ENCODE measurements around the gene DPP9. TPM values are rescaled to one million over a fixed set of nuclear protein-coding genes. Genes with fewer than 3 reads are reported as not detected.
A peak's percentile ranks its signal among the peaks of the same experiment; 100 is the strongest.

DPP9 gene
- total RNA-seq, 1 donor from 2014 or later, result 84.8 TPM

DNA sequence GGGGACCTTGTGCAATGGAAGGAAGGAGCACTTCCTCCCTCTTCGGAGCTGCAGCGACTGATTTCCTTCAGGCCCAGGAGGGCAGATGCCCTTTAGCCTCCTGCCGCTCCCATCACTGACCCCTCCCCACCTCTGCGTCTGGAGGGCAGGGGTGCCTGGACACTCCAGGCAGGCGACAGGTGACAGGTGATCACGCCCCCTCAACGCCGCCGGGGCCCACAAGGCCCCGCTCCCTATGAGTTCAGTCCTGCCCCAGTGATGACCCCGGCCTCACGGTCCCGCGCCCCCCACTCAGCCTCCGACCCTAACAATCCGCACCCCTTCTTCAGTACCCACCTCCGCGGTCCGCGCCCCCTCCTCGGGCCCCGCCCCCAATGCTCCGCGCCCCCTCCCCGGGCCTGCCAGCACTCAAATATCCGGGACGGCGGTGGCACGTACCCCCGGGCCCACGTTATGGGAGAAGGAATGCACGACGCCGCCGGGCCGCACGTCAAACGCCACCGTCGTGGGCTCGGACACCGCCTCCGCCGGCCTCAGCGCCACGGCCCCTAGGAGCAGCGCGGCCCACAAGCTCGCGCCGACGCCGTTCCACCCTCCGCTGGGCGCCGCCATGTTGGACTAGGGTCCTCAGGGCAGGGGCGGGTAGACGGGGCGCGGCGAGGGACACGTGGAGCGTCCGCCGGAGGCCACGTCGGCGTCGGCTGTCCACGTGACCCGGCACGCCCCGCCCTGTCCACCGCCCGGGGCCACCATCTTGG lies 53.7 kb downstream of the DPP9 start, which contains the start of gene MYDGF:
TSS of gene MYDGF (minus strand) at position 620 of the 758 bp plus-strand sequence. CDS start at position 612, 8 bp downstream.
- Mint-ChIP-seq H3K27me3 (ENCODE audit: low read depth) (no peaks in the 10 kb centered on the region), H3K4me3 (ENCODE audit: low read depth) (peak within 1 kb of the TSS; percentile 87), H3K9me3 (no peaks in the 10 kb centered on the region), H3K4me1 (ENCODE audit: low read depth) (peaks cover 11% of the 10 kb centered on the region), H3K36me3 (ENCODE audit: low read depth) (peaks cover 27% of the 10 kb centered on the region), H3K27ac (peak within 1 kb of the TSS; percentile 72)
- peak; percentile 89 for DNase-seq (ENCODE audit: low spot score)
- intact Hi-C loops (cut with micrococcal nuclease), result loop anchor here (1.0 kb wide), 2 partner anchors 53 to 121 kb away; partner anchors contain the start of genes DPP9 and FEM1A

DNA sequence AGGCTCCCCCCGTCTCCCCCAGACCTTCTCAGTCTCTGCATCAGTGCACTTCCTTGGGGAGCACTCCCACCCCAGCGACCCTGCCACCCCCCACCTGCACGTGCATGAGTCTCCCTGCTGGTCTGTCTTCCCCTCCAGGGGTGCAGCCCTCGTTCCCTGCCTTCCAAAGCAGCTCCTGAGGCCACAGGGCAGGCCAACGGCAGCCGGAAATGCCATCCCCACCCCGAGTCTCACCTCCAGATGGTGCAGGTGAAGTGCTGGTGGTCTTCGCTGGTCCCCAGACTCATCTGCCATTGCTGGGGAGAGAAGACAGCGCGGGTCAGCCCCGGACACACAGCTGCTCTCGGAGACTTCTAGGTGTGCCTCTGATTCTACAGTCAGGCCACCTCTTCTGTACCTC lies 59.0 kb downstream of the DPP9 start:
- intact Hi-C loops (cut with micrococcal nuclease), result no loop called here
- Mint-ChIP-seq H3K4me1 (ENCODE audit: low read depth) (peaks cover 15% of the 10 kb centered on the region), H3K9me3 (no peaks in the 10 kb centered on the region), H3K36me3 (ENCODE audit: low read depth) (peaks cover 59% of the 10 kb centered on the region), H3K27me3 (ENCODE audit: low read depth) (no peaks in the 10 kb centered on the region), H3K4me3 (ENCODE audit: low read depth) (no peak overlapping the region), H3K27ac (no peak overlapping the region)
- DNase-seq (ENCODE audit: low spot score), result no peak

GRCh38 chr19:4662812-4663211 lies 60.8 kb downstream of the DPP9 start:
- Mint-ChIP-seq H3K9me3 (no peaks in the 10 kb centered on the region), H3K27me3 (ENCODE audit: low read depth) (no peaks in the 10 kb centered on the region), H3K4me3 (ENCODE audit: low read depth) (no peak overlapping the region), H3K36me3 (ENCODE audit: low read depth) (peaks cover 57% of the 10 kb centered on the region), H3K4me1 (ENCODE audit: low read depth) (peaks cover 4% of the 10 kb centered on the region), H3K27ac (no peak overlapping the region)
- no peak for DNase-seq (ENCODE audit: low spot score)
- intact Hi-C loops (cut with micrococcal nuclease), result no loop called here

GRCh38 chr19:4662020-4662695 lies 61.5 kb downstream of the DPP9 start:
- DNase-seq (ENCODE audit: low spot score), result no peak
- Mint-ChIP-seq H3K4me3 (ENCODE audit: low read depth) (no peak overlapping the region), H3K36me3 (ENCODE audit: low read depth) (peaks cover 57% of the 10 kb centered on the region), H3K4me1 (ENCODE audit: low read depth) (peaks cover 4% of the 10 kb centered on the region), H3K9me3 (no peaks in the 10 kb centered on the region), H3K27me3 (ENCODE audit: low read depth) (no peaks in the 10 kb centered on the region), H3K27ac (no peak overlapping the region)
- intact Hi-C loops (cut with micrococcal nuclease), result no loop called here

GRCh38 chr19:4660993-4661392 lies 62.6 kb downstream of the DPP9 start:
- peaks cover 57% of the 10 kb centered on the region for H3K36me3 Mint-ChIP-seq (ENCODE audit: low read depth)
- H3K9me3 Mint-ChIP-seq, result no peaks in the 10 kb centered on the region
- H3K27ac Mint-ChIP-seq, result no peak overlapping the region
- H3K27me3 Mint-ChIP-seq (ENCODE audit: low read depth), result no peaks in the 10 kb centered on the region
- DNase-seq (ENCODE audit: low spot score), result no peak
- intact Hi-C loops (cut with micrococcal nuclease), result no loop called here
- H3K4me1 Mint-ChIP-seq (ENCODE audit: low read depth), result peaks cover 4% of the 10 kb centered on the region
- no peak overlapping the region for H3K4me3 Mint-ChIP-seq (ENCODE audit: low read depth)

- Mint-ChIP-seq H3K4me1 (ENCODE audit: low read depth) (peaks cover 4% of the 10 kb centered on the region), H3K36me3 (ENCODE audit: low read depth) (peaks cover 55% of the 10 kb centered on the region), H3K27me3 (ENCODE audit: low read depth) (no peaks in the 10 kb centered on the region), H3K4me3 (ENCODE audit: low read depth) (no peak overlapping the region), H3K9me3 (no peaks in the 10 kb centered on the region), H3K27ac (no peak overlapping the region)
- no peak for DNase-seq (ENCODE audit: low spot score)
- intact Hi-C loops (cut with micrococcal nuclease), result no loop called here
These were observed 63.4 kb downstream of the DPP9 start for GRCh38 chr19:4660181-4660791.

GRCh38 chr19:4657835-4658234 lies 65.8 kb downstream of the DPP9 start:
- no peak overlapping the region for H3K27ac Mint-ChIP-seq
- intact Hi-C loops (cut with micrococcal nuclease), result no loop called here
- peaks cover 61% of the 10 kb centered on the region for H3K36me3 Mint-ChIP-seq (ENCODE audit: low read depth)
- H3K9me3 Mint-ChIP-seq, result no peaks in the 10 kb centered on the region
- peaks cover 4% of the 10 kb centered on the region for H3K4me1 Mint-ChIP-seq (ENCODE audit: low read depth)
- no peaks in the 10 kb centered on the region for H3K27me3 Mint-ChIP-seq (ENCODE audit: low read depth)
- DNase-seq (ENCODE audit: low spot score), result no peak
- no peak overlapping the region for H3K4me3 Mint-ChIP-seq (ENCODE audit: low read depth)

DNA sequence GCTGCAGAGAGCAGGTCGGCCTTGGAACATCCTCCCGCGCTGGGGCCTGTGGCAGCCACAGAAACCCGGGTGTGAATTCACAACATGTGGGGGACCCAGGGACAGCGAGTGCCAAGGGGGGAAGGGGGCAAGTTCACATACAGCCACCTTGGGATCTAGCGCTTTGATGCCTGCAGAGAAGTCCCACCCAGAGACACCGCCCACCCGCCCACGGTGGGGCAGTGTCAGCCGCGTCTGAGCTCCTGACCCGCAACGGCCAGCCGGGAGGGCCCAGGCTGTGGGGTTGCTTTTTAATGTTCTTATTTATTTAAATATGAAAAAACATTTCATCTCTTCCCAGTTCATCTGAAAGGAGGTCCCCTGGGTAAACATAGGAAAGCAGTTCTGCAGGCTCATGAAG lies 66.4 kb downstream of the DPP9 start:
- DNase-seq (ENCODE audit: low spot score), result no peak
- Mint-ChIP-seq H3K27me3 (ENCODE audit: low read depth) (no peaks in the 10 kb centered on the region), H3K36me3 (ENCODE audit: low read depth) (peaks cover 55% of the 10 kb centered on the region), H3K4me1 (ENCODE audit: low read depth) (peaks cover 4% of the 10 kb centered on the region), H3K4me3 (ENCODE audit: low read depth) (no peak overlapping the region), H3K9me3 (no peaks in the 10 kb centered on the region), H3K27ac (no peak overlapping the region)
- intact Hi-C loops (cut with micrococcal nuclease), result no loop called here

DNA sequence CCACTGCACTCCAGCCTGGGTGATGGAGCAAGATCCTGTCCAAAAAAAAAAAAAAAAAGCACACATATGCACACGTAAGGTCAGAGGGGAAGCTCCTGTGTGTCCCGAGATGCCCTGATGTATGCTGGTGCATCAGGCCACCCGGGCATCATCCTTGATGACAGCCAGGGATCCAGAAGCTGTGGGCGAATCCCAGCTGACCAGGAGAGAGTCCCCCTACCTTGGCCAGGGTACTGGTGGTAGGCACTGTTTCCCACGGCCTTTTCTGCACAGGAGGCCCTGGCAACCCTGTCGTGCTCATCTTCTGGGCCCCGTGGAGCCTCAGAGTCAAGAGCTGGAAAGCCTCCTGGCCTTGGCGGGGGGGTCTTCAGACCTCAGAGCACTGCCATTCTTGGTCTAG lies 67.5 kb downstream of the DPP9 start:
- intact Hi-C loops (cut with micrococcal nuclease), result no loop called here
- Mint-ChIP-seq H3K9me3 (no peaks in the 10 kb centered on the region), H3K4me3 (ENCODE audit: low read depth) (no peak overlapping the region), H3K27me3 (ENCODE audit: low read depth) (no peaks in the 10 kb centered on the region), H3K27ac (no peak overlapping the region), H3K4me1 (ENCODE audit: low read depth) (peaks cover under 1% of the 10 kb centered on the region), H3K36me3 (ENCODE audit: low read depth) (peaks cover 47% of the 10 kb centered on the region)
- DNase-seq (ENCODE audit: low spot score), result no peak

DNA sequence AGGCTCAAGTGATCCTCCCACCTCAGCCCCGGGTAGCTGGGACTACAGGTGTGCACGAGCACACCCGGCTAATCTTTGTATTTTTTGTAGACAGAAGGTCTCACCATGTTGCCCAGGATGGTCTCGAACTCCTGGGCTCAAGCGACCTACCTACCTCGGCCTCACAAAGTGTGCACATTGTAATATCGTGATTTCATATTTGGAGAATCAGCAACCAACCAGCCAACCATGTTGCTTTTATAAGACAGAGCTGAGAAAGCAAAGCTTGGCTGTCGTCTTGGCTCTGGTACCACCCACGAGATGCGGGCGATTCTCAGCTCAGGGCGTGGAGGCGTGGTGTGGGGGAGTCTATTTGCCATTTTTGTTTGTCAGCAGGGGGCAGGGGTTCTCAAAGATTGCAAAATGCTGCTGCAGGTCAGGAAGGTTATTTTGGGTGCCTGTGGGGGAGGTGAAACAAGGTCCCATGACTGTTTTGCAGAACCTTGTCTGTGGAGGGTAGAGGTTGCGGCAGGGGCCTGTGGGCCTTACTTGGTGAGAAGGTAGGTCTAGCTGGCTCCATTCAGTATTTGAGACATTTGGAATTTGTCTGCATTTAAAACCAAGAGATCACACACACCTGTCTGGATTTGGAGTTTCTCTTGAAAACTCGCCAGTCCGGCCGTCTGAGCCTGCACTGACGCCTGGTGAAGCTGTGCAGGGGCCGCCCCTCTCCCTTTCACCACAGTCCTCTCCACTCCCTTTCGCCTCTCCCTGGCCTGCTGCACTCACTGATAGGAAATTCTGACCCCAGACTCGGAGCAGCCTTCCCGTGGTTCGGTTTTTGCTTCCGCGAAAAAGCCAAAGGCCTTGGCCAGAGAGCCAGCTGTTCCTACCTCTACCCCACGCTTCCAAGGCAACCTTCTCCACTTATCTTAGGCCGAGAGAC lies 68.9 kb downstream of the DPP9 start:
- Mint-ChIP-seq H3K4me3 (ENCODE audit: low read depth) (no peak overlapping the region), H3K27ac (no peak overlapping the region), H3K9me3 (no peaks in the 10 kb centered on the region), H3K36me3 (ENCODE audit: low read depth) (peaks cover 34% of the 10 kb centered on the region), H3K4me1 (ENCODE audit: low read depth) (no peaks in the 10 kb centered on the region), H3K27me3 (ENCODE audit: low read depth) (no peaks in the 10 kb centered on the region)
- DNase-seq (ENCODE audit: low spot score), result no peak
- intact Hi-C loops (cut with micrococcal nuclease), result no loop called here

DNA sequence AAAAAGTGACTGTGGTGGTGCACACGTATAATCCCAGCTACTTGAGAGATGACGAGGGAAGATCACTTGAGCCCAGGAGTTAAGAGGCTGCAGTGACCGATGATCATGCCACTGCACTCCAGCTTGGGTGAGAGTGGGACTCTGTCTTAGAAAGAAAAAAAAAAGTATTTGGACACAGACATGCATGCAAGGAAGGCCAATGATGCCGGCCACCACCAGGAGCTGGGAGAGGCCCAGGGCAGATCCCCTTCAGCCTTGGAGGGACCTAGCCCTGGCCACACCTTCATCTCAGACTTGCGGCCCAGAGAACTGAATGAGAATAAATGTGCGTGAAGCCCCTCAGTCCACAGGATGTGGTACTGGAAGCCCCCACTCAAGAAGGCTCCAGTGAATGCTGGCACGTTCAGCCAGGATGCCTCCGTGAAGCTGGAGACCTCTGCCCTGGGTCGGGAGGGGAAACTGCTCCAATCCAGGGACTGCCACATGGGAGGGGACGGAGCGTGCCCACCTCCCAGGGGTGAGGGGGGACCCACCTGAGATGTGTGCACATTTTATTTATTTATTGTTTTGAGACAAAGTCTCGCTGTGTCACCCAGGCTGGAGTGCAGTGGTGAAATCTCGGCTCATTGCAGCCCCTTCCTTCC lies 69.7 kb downstream of the DPP9 start:
- Mint-ChIP-seq H3K4me1 (ENCODE audit: low read depth) (no peaks in the 10 kb centered on the region), H3K27ac (no peak overlapping the region), H3K36me3 (ENCODE audit: low read depth) (peaks cover 33% of the 10 kb centered on the region), H3K9me3 (no peaks in the 10 kb centered on the region), H3K4me3 (ENCODE audit: low read depth) (no peak overlapping the region), H3K27me3 (ENCODE audit: low read depth) (no peaks in the 10 kb centered on the region)
- intact Hi-C loops (cut with micrococcal nuclease), result no loop called here
- DNase-seq (ENCODE audit: low spot score), result no peak

DNA sequence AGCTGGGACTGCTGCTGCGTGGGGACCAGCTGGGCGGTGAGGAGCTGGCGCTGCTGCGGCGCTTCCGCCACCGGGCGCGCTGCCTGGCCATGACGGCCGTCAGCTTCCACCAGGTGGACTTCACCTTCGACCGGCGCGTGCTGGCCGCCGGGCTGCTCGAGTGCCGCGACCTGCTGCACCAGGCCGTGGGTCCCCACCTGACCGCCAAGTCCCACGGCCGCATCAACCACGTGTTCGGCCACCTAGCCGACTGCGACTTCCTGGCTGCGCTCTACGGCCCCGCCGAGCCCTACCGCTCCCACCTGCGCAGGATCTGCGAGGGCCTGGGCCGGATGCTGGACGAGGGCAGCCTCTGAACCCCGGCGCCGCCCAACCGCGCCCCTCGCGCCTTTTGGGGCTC lies 71.6 kb downstream of the DPP9 start:
- Mint-ChIP-seq H3K27ac (no peak overlapping the region), H3K27me3 (ENCODE audit: low read depth) (no peaks in the 10 kb centered on the region), H3K4me1 (ENCODE audit: low read depth) (no peaks in the 10 kb centered on the region), H3K4me3 (ENCODE audit: low read depth) (no peak overlapping the region), H3K36me3 (ENCODE audit: low read depth) (peaks cover 20% of the 10 kb centered on the region), H3K9me3 (no peaks in the 10 kb centered on the region)
- intact Hi-C loops (cut with micrococcal nuclease), result no loop called here
- DNase-seq (ENCODE audit: low spot score), result no peak

Measured in activated T-helper 2 cell treated with anti-CD3 and anti-CD28 coated beads, Interferon-gamma antibody, Interleukin-2, Interleukin-4, amounts not matched to agents 10 μg/mL and 5 μg/mL and 100 μg/mL, durations not matched to agents 14 hours and 24 hours and 36 hours (primary cell).